Fibroblast of lung (primary cell): ENCODE data around the gene IVD. TPM values are rescaled to one million over a fixed set of nuclear protein-coding genes. Genes with fewer than 3 reads are reported as not detected.

Experiments
- DNase-seq, 2 donors: peaks; one replicate each; pipeline versions ENCODE4 v3.0.0 to v3.0.0-alpha.2; 2010; ENCODE audit warnings: low read depth in 2 of 2
- H2AFZ ChIP-seq: 2 replicates; pipeline ENCODE4 v1.5.1; 2012; ENCODE audit warnings: low read length, control low read depth, inconsistent platforms
- H3K27ac ChIP-seq: 2 replicates; pipeline ENCODE4 v1.5.1; 2011; ENCODE audit warnings: low read length, control low read depth; ENCODE audit not compliant: insufficient read depth
- H3K27me3 ChIP-seq: 2 replicates; pipeline ENCODE4 v1.5.1; 2011; ENCODE audit warnings: mild to moderate bottlenecking, low read length; ENCODE audit not compliant: control insufficient read depth, insufficient read depth
- H3K36me3 ChIP-seq: 2 replicates; pipeline ENCODE4 v1.5.1; 2011; ENCODE audit warnings: low read length; ENCODE audit not compliant: control insufficient read depth, insufficient read depth
- H3K4me1 ChIP-seq: 2 replicates; pipeline ENCODE4 v1.5.1; 2011; ENCODE audit warnings: low read length; ENCODE audit not compliant: control insufficient read depth, insufficient read depth; ENCODE audit errors: extremely low read depth
- H3K4me2 ChIP-seq: 2 replicates; pipeline ENCODE4 v1.5.1; 2011; ENCODE audit warnings: low read length, control low read depth; ENCODE audit not compliant: insufficient read depth; ENCODE audit errors: extremely low read depth
- H3K4me3 ChIP-seq, 4 experiments: fragments of 200-600 bp in 1 of 4; sonication (generic) in 1 of 4; replicated peaks in 1 of 4; 2 replicates each; pipeline ENCODE4 v1.5.1; 2011 to 2016; ENCODE audit warnings: low read length in 4 of 4, low read depth in 3 of 4, mild to moderate bottlenecking in 3 of 4, control low read depth in 2 of 4, inconsistent platforms in 1 of 4, mixed read lengths in 1 of 4; ENCODE audit not compliant: insufficient read depth in 1 of 4; ENCODE audit errors: control extremely low read depth in 1 of 4
- H3K79me2 ChIP-seq: 2 replicates; pipeline ENCODE4 v1.5.1; 2012; ENCODE audit warnings: mild to moderate bottlenecking, low read length, inconsistent platforms; ENCODE audit not compliant: control insufficient read depth, insufficient read depth
- H3K9ac ChIP-seq: 2 replicates; pipeline ENCODE4 v1.5.1; 2011; ENCODE audit warnings: mild to moderate bottlenecking, low read length, control low read depth; ENCODE audit not compliant: insufficient read depth
- H3K9me3 ChIP-seq: 2 replicates; pipeline ENCODE4 v1.5.1; 2012; ENCODE audit warnings: low read depth, low read length; ENCODE audit not compliant: control insufficient read depth, insufficient read depth
- H4K20me1 ChIP-seq: 2 replicates; pipeline ENCODE4 v1.5.1; 2011; ENCODE audit warnings: low read length; ENCODE audit not compliant: control insufficient read depth, insufficient read depth; ENCODE audit errors: extremely low read depth
- CTCF ChIP-seq, 2 donors: IDR thresholded peaks in 1 of 2; conservative IDR thresholded peaks in 1 of 2; 1 replicate in 1 of 2; 2 replicates in 1 of 2; pipeline ENCODE4 v1.5.1; 2011 to 2012; ENCODE audit warnings: low read length in 2 of 2, control low read depth in 1 of 2, inconsistent platforms in 1 of 2, low read depth in 1 of 2, mild to moderate bottlenecking in 1 of 2
- EZH2 ChIP-seq: IDR thresholded peaks from 2 replicates; pipeline ENCODE4 v1.5.1; 2012; ENCODE audit warnings: low read length, control low read depth, mild to moderate bottlenecking; ENCODE audit errors: missing control alignments
- polyA plus RNA-seq, 2 donors: library from polyadenylated mRNA; depleted of rRNA in 1 of 2; stranded (reverse) in 1 of 2; unstranded in 1 of 2; fragments of >200 nt; gene quantifications; 2 replicates each; pipeline ENCODE4 v1.2.1, GENCODE V29; 2011 to 2012; ENCODE audit warnings: missing spikeins in 1 of 2
- total RNA-seq: library from RNA; depleted of rRNA; stranded (reverse); fragments of >200 nt; gene quantifications from 2 replicates; pipeline ENCODE4 v1.2.1, GENCODE V29; 2014

Gene IVD
- total and polyA plus RNA-seq, 2 donors (not counting 1 experiment from before 2014, with no cell fraction given): 37.9 to 61.8 TPM

GRCh38 chr15:40386480-40386879, 19.1 kb upstream of the IVD start:
- H2AFZ ChIP-seq: no peak overlapping the region
- no peaks in the 10 kb centered on the region for H4K20me1 ChIP-seq
- H3K4me2 ChIP-seq: no peak overlapping the region
- no peaks in the 10 kb centered on the region for H3K27me3 ChIP-seq
- H3K79me2 ChIP-seq: peaks cover 28% of the 10 kb centered on the region
- H3K9me3 ChIP-seq: no peaks in the 10 kb centered on the region
- H3K36me3 ChIP-seq: peaks cover 4% of the 10 kb centered on the region
- peaks cover 5% of the 10 kb centered on the region for H3K4me1 ChIP-seq
- no peak for TF ChIP-seq EZH2
- no peak for TF ChIP-seq CTCF (conservative IDR thresholded peaks at IDR 0.05 in 1 of 2, IDR thresholded peaks at IDR 0.05 in 1 of 2; ENCODE audit: low read depth in 1 of 2, low read length in 2 of 2)
- H3K27ac ChIP-seq: no peak overlapping the region
- H3K9ac ChIP-seq: no peak overlapping the region
- H3K4me3 ChIP-seq: no peak overlapping the region
- DNase-seq: no peak

DNA sequence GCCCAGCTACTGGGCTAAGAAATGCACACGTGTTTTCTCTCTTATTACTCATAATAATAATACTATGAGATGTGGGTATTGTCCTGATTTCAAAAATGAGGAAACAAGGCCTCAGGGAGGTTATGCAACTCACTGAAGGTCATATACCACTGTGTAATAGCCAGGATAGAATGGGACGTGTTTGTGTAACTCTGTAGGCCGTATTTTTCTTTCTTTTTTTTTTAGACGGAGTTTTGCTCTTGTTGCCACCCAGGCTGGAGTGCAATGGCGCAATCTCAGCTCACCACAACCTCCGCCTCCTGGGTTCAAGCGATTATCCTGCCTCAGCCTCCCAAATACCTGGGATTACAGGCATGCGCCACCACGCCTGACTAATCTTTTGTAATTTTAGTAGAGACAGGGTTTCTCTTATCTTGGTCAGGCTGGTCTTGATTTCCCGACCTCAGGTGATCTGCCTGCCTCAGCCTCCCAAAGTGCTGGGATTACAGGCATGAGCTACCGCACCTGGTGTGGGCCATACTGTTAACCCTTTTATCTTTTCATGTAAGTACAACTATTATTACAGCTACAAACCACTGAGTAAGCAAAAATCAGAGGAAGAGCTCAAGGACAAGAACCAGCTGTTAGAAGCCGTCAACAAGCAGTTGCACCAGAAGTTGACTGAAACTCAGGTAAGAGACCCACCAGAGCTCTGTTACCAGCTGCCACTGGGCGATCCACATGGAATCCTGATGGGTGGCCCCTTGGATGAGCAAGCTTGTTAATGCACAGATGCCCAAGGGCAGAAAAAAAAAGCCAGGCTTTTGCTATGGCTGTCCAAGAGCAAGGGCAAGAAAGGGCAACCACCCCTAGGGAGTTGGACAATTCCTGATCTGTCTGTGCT, 16.4 kb upstream of the IVD start:
- Histone ChIP-seq H3K9me3 (no peaks in the 10 kb centered on the region), H2AFZ (no peak overlapping the region), H3K27ac (no peak overlapping the region), H3K9ac (no peak overlapping the region), H4K20me1 (no peaks in the 10 kb centered on the region), H3K4me3 (no peak overlapping the region), H3K4me1 (peaks cover 2% of the 10 kb centered on the region), H3K27me3 (no peaks in the 10 kb centered on the region), H3K36me3 (peaks cover 6% of the 10 kb centered on the region), H3K4me2 (no peak overlapping the region), H3K79me2 (peaks cover 16% of the 10 kb centered on the region)
- peak in 1 of 2 donors; percentile 13 for DNase-seq
- no peak for TF ChIP-seq CTCF (conservative IDR thresholded peaks at IDR 0.05 in 1 of 2, IDR thresholded peaks at IDR 0.05 in 1 of 2; ENCODE audit: low read depth in 1 of 2, low read length in 2 of 2)
- no peak for TF ChIP-seq EZH2

- no peak for TF ChIP-seq CTCF (conservative IDR thresholded peaks at IDR 0.05 in 1 of 2, IDR thresholded peaks at IDR 0.05 in 1 of 2; ENCODE audit: low read depth in 1 of 2, low read length in 2 of 2)
- TF ChIP-seq EZH2: no peak
- no peaks in the 10 kb centered on the region for H3K27me3 ChIP-seq
- H3K4me3 ChIP-seq: no peak overlapping the region
- no peak overlapping the region for H3K4me2 ChIP-seq
- no peak overlapping the region for H2AFZ ChIP-seq
- H4K20me1 ChIP-seq: no peaks in the 10 kb centered on the region
- H3K4me1 ChIP-seq: no peaks in the 10 kb centered on the region
- no peak overlapping the region for H3K9ac ChIP-seq
- DNase-seq: no peak
- H3K79me2 ChIP-seq: peaks cover 8% of the 10 kb centered on the region
- H3K36me3 ChIP-seq: peaks cover 6% of the 10 kb centered on the region
- no peak overlapping the region for H3K27ac ChIP-seq
- H3K9me3 ChIP-seq: no peaks in the 10 kb centered on the region
Observed at GRCh38 chr15:40389824-40390595, 15.6 kb upstream of the IVD start.
